Lung (tissue), 12 donors: ENCODE data around the gene AK8. TPM values are rescaled to one million over a fixed set of nuclear protein-coding genes. Genes with fewer than 3 reads are reported as not detected.

ENCODE experiments used
- ATAC-seq: fragments of 200-7000 bp; cut with Tn5 transposase; one replicate; pipeline ENCODE4 v1.9.1; 2020; ENCODE audit warnings: moderate number of reproducible peaks; ENCODE audit not compliant: insufficient read depth, low FRiP score
- DNase-seq, 3 donors: peaks; one replicate each; pipeline ENCODE4 v3.0.0-alpha.2; 2013 to 2017
- H3K27ac ChIP-seq, 2 donors: one replicate each; pipeline ENCODE4 v1.5.1; 2013; ENCODE audit warnings: mild to moderate bottlenecking in 2 of 2, moderate library complexity in 2 of 2, control low read depth in 1 of 2, inconsistent platforms in 1 of 2, low read depth in 1 of 2, low read length in 1 of 2
- H3K27me3 ChIP-seq, 3 donors: one replicate each; pipeline ENCODE4 v1.5.1; 2013; ENCODE audit warnings: low read length in 2 of 3; ENCODE audit not compliant: control insufficient read depth in 3 of 3, insufficient read depth in 3 of 3
- H3K36me3 ChIP-seq, 4 donors: one replicate each; pipeline ENCODE4 v1.5.1; 2013; ENCODE audit warnings: low read length in 4 of 4, mild to moderate bottlenecking in 1 of 4, moderate library complexity in 1 of 4; ENCODE audit not compliant: control insufficient read depth in 4 of 4, insufficient read depth in 4 of 4
- H3K4me1 ChIP-seq, 5 donors: one replicate each; pipeline ENCODE4 v1.5.1; 2013; ENCODE audit warnings: low read length in 5 of 5, mild to moderate bottlenecking in 2 of 5, moderate library complexity in 1 of 5; ENCODE audit not compliant: control insufficient read depth in 5 of 5, insufficient read depth in 5 of 5
- H3K4me3 ChIP-seq: one replicate; pipeline ENCODE4 v1.5.1; 2013; ENCODE audit warnings: mild to moderate bottlenecking, control low read depth, moderate library complexity
- H3K9ac ChIP-seq, 2 donors: one replicate each; pipeline ENCODE4 v1.5.1; 2013; ENCODE audit warnings: low read length in 2 of 2, control low read depth in 1 of 2; ENCODE audit not compliant: insufficient read depth in 1 of 2
- H3K9me3 ChIP-seq, 4 donors: one replicate each; pipeline ENCODE4 v1.5.1; 2013; ENCODE audit warnings: low read length in 3 of 4, mild to moderate bottlenecking in 1 of 4, moderate library complexity in 1 of 4; ENCODE audit not compliant: control insufficient read depth in 4 of 4, insufficient read depth in 3 of 4
- CTCF ChIP-seq: IDR thresholded peaks from 2 replicates; pipeline ENCODE4 v1.5.1; 2012; ENCODE audit warnings: mild to moderate bottlenecking; ENCODE audit errors: control extremely low read depth, extremely low read depth
- WGBS, 2 donors: extraction: QIAGEN DNeasy Blood & Tissue Kit; methylation state at CpG; one replicate each; pipeline ENCODE4 v1.1.7; 2013; 5-methylcytosine and 5-hydroxymethylcytosine counted together
- polyA plus RNA-seq, 2 donors: library from polyadenylated mRNA; stranded (reverse); fragments of 200-250 nt; gene quantifications; one replicate each; pipeline ENCODE4 v1.2.1, GENCODE V29; 2013
- total RNA-seq, 2 donors: library from RNA; depleted of rRNA in 1 of 2; stranded (reverse); fragments of >200 nt in 1 of 2; gene quantifications; one replicate each; pipeline ENCODE4 v1.2.1, GENCODE V29; 2014 to 2021
- donor health status: control.
- donor health status: control.
- donor health status: Bipolar disorder and iron deficiency.
- donor health status: healthy.
- donor health status: DM: yes; HTN: yes; CAD: no.

AK8 gene
- total and polyA plus RNA-seq, 4 donors: 1.9 to 10.6 (median 3.7) TPM

DNA sequence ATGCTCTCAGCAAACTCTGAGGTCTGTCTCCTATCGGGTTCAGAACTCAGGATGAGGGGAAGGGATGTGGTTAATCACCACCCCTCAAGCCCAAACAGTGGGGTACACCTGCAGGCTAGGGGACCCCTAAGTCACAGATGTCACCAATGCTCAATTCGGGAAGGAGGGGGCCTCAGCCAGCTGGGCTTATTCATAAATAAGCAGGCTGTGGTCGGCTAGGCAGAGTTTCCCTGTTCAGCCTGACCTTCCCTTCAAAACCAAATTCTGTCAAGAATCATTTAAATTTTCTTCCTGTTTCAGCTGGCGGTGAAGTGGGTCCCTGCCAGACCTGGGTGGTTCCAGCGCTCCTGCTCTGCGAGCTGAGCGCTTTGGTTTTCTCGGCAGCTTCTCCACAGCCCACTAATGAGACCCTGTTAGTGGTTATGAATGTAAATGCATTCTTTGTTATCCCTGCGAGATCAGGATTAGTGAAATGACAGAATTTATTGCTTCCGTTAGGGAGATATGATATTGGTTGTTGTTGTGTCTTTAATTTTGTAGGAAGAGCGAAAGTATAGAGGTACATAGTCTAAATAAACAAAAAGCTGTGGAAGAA lies 68.3 kb downstream of the AK8 start:
- peaks cover 0 to 3% (median 0%) of the 10 kb centered on the region in 5 donors for H3K4me1 ChIP-seq
- no peak overlapping the region for H3K9ac ChIP-seq
- DNase-seq: no peak
- H3K27ac ChIP-seq: no peak overlapping the region
- H3K27me3 ChIP-seq: no peaks in the 10 kb centered on the region
- no peaks in the 10 kb centered on the region for H3K9me3 ChIP-seq
- no peak overlapping the region for H3K4me3 ChIP-seq
- WGBS, 2 donors: 35 to 58% methylated on average over 11 of the region's 11 CpGs
- H3K36me3 ChIP-seq: no peaks in the 10 kb centered on the region
- no peak for ATAC-seq
- TF ChIP-seq CTCF: no peak

GRCh38 chr9:132808645-132809044 lies 69.4 kb downstream of the AK8 start:
- H3K36me3 ChIP-seq: no peaks in the 10 kb centered on the region
- H3K4me1 ChIP-seq: peaks cover 0 to 3% (median 0%) of the 10 kb centered on the region in 5 donors
- no peak overlapping the region for H3K27ac ChIP-seq
- no peaks in the 10 kb centered on the region for H3K9me3 ChIP-seq
- H3K9ac ChIP-seq: no peak overlapping the region
- DNase-seq: no peak
- H3K27me3 ChIP-seq: no peaks in the 10 kb centered on the region
- 83 to 85% methylated on average over 6 of the region's 6 CpGs for WGBS, 2 donors
- no peak for TF ChIP-seq CTCF
- no peak overlapping the region for H3K4me3 ChIP-seq
- no peak for ATAC-seq

GRCh38 chr9:132806723-132807421 lies 71.2 kb downstream of the AK8 start:
- peaks cover 0 to 3% (median 0%) of the 10 kb centered on the region in 5 donors for H3K4me1 ChIP-seq
- ATAC-seq (no peak), DNase-seq (peak in 2 of 3 donors; percentile 29 to 52)
- H3K4me3 ChIP-seq: no peak overlapping the region
- H3K27ac ChIP-seq: no peak overlapping the region
- H3K9me3 ChIP-seq: no peaks in the 10 kb centered on the region
- WGBS, 2 donors: 64 to 78% methylated on average over 13 of the region's 13 CpGs
- TF ChIP-seq CTCF: no peak
- no peaks in the 10 kb centered on the region for H3K27me3 ChIP-seq
- H3K9ac ChIP-seq: no peak overlapping the region
- no peaks in the 10 kb centered on the region for H3K36me3 ChIP-seq
